LNCAP (cell line): ENCODE results near the gene STOML2.

Experiments used
- TF ChIP-seq, protein P1 (sequence below): fragments of 450-650 bp; IDR thresholded peaks from 2 replicates; pipeline ENCODE4 v1.5.1; 2017; ENCODE audit warnings: mild to moderate bottlenecking

Gene STOML2

DNA sequence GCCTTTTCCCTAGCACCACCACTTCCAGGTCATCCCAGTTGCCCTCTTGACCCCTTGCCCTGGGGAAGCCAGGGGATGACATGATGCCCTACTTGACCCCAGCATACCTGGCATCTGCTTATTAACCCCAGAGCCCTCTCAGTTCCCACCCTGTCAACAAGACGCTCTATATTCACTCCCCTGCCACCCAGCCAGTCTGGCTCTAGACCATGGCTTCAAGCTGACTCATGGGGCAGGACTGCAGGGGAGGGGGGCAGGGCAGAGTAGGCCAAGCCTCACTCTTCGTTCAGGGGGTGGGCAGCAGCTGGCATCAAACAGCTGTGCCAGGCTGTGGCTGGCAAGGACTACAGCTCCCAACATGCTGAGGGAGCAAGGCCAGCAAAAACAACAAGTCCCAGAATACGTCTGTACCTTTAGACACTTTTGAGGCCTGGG, 7.4 kb upstream of the STOML2 start:
- TF ChIP-seq, protein P1, sequence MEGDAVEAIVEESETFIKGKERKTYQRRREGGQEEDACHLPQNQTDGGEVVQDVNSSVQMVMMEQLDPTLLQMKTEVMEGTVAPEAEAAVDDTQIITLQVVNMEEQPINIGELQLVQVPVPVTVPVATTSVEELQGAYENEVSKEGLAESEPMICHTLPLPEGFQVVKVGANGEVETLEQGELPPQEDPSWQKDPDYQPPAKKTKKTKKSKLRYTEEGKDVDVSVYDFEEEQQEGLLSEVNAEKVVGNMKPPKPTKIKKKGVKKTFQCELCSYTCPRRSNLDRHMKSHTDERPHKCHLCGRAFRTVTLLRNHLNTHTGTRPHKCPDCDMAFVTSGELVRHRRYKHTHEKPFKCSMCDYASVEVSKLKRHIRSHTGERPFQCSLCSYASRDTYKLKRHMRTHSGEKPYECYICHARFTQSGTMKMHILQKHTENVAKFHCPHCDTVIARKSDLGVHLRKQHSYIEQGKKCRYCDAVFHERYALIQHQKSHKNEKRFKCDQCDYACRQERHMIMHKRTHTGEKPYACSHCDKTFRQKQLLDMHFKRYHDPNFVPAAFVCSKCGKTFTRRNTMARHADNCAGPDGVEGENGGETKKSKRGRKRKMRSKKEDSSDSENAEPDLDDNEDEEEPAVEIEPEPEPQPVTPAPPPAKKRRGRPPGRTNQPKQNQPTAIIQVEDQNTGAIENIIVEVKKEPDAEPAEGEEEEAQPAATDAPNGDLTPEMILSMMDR: no peak

DNA sequence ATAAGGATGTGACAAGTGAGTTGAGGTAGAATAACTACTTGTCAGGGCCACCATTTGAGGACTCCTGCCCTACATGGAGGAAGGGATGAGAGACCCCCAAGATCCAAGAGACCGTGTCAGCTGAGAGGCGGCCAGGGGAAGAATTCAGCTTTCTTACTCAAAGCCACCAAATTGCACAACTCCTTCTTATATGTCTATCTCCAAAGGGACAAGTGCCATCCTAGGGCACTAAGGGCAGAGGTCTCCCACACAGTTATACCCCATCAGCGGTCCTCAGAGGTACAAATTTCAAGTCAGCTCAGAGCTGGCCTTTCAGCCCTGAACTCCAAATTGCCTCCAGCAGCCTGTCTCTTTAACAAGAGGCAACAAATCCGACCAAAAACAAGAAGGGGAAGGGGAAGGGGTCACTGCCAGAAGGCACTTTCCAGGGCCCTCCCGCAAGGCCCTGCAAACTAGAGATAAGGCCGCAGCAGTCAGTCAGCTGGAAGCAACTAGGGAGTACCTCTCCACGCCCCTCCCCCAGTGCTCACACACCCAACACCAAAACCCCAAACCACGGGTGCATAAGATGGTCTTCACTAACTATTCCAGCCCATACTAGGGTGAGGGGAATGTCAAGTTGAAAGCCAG, 6.1 kb upstream of the STOML2 start:
- TF ChIP-seq, protein P1: no peak

DNA sequence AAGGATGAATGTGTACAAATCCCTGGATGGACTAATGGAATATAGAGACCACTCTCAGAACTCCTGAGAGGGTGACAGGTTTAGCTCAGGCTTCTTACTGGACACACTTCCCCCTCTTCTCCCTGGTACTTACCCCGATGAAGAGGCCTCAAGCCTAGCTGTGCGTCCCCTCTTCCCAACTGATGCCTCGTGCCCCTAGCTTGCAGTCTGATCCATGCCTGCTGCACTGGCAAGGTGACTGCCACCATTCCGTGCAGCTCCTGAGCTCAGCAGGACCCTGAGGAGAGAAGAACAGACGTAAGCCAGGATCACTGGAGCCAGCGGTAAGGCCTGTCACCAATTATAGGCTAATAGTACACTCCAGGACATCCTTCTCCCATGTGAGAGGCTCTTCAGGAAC, 5.5 kb upstream of the STOML2 start:
- TF ChIP-seq, protein P1: no peak

DNA sequence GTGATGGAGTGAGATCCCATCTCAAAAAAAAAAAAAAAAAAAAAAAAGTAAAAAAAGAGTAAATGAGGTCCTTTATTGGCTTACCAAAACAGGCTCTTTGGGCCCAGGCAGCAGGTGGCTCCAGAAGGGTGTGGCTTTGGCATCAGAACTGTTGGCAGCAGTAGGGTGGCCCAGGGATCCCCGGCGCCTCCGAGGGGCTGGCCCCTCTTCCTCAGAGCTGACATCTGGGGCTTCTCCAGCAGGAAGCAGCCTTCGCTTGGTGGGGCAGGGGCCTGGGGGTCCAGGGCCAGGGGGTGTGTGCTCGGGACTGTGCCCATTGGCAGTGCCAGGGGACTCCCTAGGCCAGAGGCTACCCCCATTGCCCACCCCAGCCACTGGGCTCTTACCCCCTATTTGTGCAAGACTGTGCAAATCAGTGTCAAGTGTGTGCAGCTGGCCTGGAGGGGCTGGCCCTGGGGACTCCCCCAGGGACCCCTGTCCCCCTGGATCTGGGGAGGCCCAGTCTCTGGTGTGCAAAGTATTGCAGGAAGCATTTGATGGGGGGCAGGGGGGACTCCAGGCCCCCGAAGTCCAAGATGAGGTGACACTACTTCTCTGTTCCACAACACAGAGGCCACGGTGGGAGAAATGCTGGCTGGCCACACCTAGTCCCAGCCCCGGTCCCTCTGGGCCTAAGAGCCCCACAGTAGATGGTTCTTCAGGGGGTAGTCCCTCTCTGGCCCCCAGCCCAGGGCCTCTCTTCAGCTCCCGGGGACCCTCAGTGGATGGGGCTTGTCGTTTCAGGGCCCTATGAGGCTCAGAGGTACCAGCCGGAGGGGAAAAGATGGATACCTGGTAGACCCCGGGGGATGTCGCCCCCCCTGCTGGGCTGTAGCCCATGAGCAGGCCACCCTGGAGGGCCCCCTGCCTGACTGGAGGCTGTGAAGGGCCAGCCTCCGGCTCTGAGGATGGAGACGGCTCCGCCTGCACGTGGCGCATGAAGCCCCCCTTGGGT, 4.7 kb upstream of the STOML2 start:
- TF ChIP-seq, protein P1: no peak

DNA sequence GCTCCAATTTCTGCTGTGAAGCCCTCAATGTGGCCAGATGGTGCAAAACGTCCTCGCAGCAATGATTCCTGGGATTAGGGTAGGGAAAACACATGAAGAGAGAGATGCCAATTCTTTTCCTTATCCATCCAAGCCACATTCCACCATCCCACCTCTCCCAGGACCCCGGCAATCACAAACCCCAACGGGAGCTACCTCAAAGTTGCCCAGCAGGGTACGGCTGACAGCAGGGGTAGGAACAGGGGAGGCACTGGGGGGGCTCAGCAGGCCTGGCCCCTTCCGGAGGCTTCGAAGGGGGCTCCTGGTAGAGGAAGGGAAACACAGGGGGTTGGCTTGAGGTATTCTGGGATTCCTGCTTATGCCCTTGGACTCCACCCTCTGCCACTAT, 3.4 kb upstream of the STOML2 start:
- TF ChIP-seq, protein P1: no peak

DNA sequence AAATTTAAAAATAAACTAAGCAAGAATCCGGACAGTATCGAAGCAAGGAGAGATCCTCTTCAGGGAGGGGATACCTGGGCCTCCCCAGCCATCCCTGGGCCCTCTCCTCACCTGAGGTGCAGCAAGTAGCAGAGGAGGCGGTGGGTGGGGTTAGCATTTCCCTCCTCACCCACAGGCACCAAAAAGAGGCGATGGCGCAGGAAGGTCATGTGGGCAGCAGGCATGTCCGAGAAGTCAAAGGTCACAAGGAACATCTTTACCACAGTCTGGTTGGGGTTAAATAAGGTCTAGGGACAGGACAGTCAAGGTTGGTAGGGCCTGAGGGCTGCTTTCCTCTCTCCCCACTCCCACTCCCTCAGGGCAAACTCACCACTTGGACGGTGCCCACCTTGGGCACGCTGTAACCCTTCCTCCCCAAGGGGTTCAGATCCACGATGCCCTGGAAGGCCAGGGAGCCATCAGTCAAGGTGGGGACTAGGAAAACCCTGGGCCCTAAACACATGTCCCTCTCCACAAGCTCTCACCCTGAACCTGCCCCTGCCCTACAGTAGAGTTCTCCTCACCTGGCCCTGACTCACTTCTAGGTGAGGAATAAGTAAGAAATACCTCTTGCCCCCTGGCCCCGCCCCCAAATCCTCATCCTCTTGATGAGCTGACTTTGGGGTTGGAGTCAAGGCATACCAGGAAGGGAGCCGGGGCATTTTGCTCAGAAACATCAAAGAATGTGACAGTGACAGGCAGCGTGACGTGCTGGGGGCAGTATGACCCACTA, 2.8 kb upstream of the STOML2 start:
- TF ChIP-seq, protein P1: no peak

DNA sequence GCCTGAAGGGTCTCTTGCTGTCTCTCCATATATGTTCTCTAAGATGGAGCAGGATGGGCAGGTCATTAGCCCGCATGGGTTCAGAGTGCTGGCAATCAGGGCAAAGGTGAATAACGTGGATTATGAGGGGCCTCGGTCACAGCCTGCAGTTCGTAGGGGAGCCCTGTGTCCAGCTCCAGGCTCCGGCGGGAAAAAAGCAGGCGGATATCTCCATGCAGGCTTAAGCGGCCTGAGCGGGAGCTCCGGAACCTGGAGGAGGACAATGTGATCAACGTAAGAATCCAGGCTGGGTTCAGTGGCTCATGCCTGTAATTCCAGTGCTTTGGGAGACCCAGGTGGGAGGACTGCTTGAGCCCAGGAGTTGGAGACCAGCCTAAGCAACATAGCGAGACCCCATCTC, 2.2 kb upstream of the STOML2 start:
- TF ChIP-seq, protein P1: no peak
